Stimulated activated naive B cell treated with anti-CD40 and anti-IgM and Interleukin-4, amounts not matched to agents 10 μg/mL and 1 μg/mL and 100 μg/mL, for 72 hours (primary cell): ENCODE measurements around the gene SCAF4.

Source experiments
- ATAC-seq, 2 donors: fragments of 150-1000 bp; cut with Tn5 transposase; replicated peaks; 2 replicates each; pipeline ENCODE4 v1.10.0; 2021; ENCODE audit warnings: moderate library complexity in 1 of 2
- DNase-seq: peaks from one replicate; pipeline ENCODE4 v3.0.0; 2021
- H3K27ac Mint-ChIP-seq: one replicate; pipeline ENCODE4 v1.8.0; 2022; ENCODE audit warnings: mild to moderate bottlenecking, mixed read lengths
- H3K27me3 Mint-ChIP-seq, 2 donors: one replicate each; pipeline ENCODE4 v1.8.0; 2022; ENCODE audit warnings: mixed read lengths in 2 of 2
- H3K36me3 Mint-ChIP-seq, 2 donors: one replicate each; pipeline ENCODE4 v1.8.0; 2022; ENCODE audit warnings: mixed read lengths in 2 of 2, mild to moderate bottlenecking in 1 of 2
- H3K4me1 Mint-ChIP-seq, 2 donors: one replicate each; pipeline ENCODE4 v1.8.0; 2022; ENCODE audit warnings: mixed read lengths in 2 of 2, mild to moderate bottlenecking in 1 of 2
- H3K4me3 Mint-ChIP-seq, 2 donors: one replicate each; pipeline ENCODE4 v1.8.0; 2022; ENCODE audit warnings: mild to moderate bottlenecking in 2 of 2, mixed read lengths in 2 of 2, moderate library complexity in 1 of 2
- H3K9me3 Mint-ChIP-seq, 2 donors: one replicate each; pipeline ENCODE4 v1.8.0; 2022; ENCODE audit warnings: mixed read lengths in 2 of 2, mild to moderate bottlenecking in 1 of 2

The SCAF4 gene

GRCh38 chr21:31713115-31713514, 18.8 kb downstream of the SCAF4 start:
- H3K9me3 Mint-ChIP-seq = no peaks in the 10 kb centered on the region
- H3K27me3 Mint-ChIP-seq = no peaks in the 10 kb centered on the region
- DNase-seq (no peak), ATAC-seq (no peak)
- peaks cover 2 to 13% of the 10 kb centered on the region in 2 donors for H3K36me3 Mint-ChIP-seq
- H3K4me3 Mint-ChIP-seq = no peak overlapping the region
- H3K4me1 Mint-ChIP-seq = peaks cover 39 to 84% of the 10 kb centered on the region in 2 donors
- no peak overlapping the region for H3K27ac Mint-ChIP-seq

GRCh38 chr21:31711745-31712285, 20.1 kb downstream of the SCAF4 start:
- H3K36me3 Mint-ChIP-seq = peaks cover 4 to 12% of the 10 kb centered on the region in 2 donors
- ATAC-seq (no peak), DNase-seq (no peak)
- no peaks in the 10 kb centered on the region for H3K9me3 Mint-ChIP-seq
- no peaks in the 10 kb centered on the region for H3K27me3 Mint-ChIP-seq
- H3K27ac Mint-ChIP-seq = no peak overlapping the region
- peaks cover 41 to 90% of the 10 kb centered on the region in 2 donors for H3K4me1 Mint-ChIP-seq
- no peak overlapping the region for H3K4me3 Mint-ChIP-seq

- peaks cover 4 to 15% of the 10 kb centered on the region in 2 donors for H3K36me3 Mint-ChIP-seq
- ATAC-seq = no peak
- H3K27ac Mint-ChIP-seq = no peak overlapping the region
- H3K4me1 Mint-ChIP-seq = peaks cover 40 to 90% of the 10 kb centered on the region in 2 donors
- H3K9me3 Mint-ChIP-seq = no peaks in the 10 kb centered on the region
- H3K27me3 Mint-ChIP-seq = no peaks in the 10 kb centered on the region
- no peak for DNase-seq
- no peak overlapping the region for H3K4me3 Mint-ChIP-seq
Observed at GRCh38 chr21:31711326-31711725, 20.6 kb downstream of the SCAF4 start.

DNA sequence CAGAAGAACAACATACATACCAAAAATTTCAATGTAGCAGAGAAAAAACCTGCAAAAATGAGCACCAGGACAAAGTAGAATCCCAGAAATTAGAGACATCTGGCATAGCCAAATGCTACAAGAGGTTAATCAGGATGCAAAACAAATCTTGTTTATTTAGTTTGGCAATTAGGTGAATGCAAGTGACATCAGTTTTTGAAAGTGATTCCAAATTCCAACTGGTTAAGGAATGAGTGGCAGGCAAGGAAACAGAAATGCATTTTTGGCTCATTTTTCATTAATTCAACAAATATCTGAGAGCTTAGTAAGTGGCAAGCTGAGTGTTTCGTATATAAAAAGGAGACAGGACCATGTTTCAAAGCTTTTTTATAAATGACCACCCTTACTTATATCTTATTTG, 21.3 kb downstream of the SCAF4 start:
- H3K27ac Mint-ChIP-seq = peak overlapping the region; percentile 43
- H3K4me3 Mint-ChIP-seq = no peak overlapping the region

GRCh38 chr21:31708541-31708940, 23.4 kb downstream of the SCAF4 start:
- Mint-ChIP-seq H3K9me3 (no peaks in the 10 kb centered on the region), H3K36me3 (peaks cover 9 to 22% of the 10 kb centered on the region in 2 donors), H3K27me3 (no peaks in the 10 kb centered on the region), H3K4me3 (no peak overlapping the region), H3K4me1 (peaks cover 31 to 74% of the 10 kb centered on the region in 2 donors), H3K27ac (peak overlapping the region; percentile 33)
- DNase-seq = no peak
- no peak for ATAC-seq

More for the DNA sequence above, 21.3 kb downstream of the SCAF4 start:
- DNase-seq (no peak), ATAC-seq (no peak)
- H3K27me3 Mint-ChIP-seq = no peaks in the 10 kb centered on the region
- H3K4me1 Mint-ChIP-seq = peaks cover 41 to 85% of the 10 kb centered on the region in 2 donors
- H3K36me3 Mint-ChIP-seq = peaks cover 4 to 15% of the 10 kb centered on the region in 2 donors
- no peaks in the 10 kb centered on the region for H3K9me3 Mint-ChIP-seq

DNA sequence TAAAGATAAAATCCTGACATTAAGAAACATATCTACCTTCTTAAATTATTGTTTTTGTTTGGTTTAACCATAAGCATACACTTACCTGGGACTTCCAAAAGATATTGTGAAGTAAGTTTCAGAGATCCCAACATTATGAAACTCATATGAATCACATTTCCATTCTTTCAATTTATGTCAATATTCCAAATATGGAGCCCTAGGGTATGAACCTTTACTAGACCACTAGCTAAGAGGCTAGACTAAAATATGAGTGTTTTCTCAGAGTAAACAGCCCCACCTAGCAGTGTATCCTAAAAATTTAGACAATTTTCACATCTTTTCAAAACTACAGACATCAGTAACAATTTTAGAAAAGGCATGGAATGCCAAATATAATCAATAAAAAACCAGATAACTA, 24.4 kb downstream of the SCAF4 start:
- no peak for DNase-seq
- peaks cover 9 to 26% of the 10 kb centered on the region in 2 donors for H3K36me3 Mint-ChIP-seq
- no peak for ATAC-seq
- H3K27me3 Mint-ChIP-seq = no peaks in the 10 kb centered on the region
- H3K27ac Mint-ChIP-seq = no peak overlapping the region
- peaks cover 31 to 64% of the 10 kb centered on the region in 2 donors for H3K4me1 Mint-ChIP-seq
- no peaks in the 10 kb centered on the region for H3K9me3 Mint-ChIP-seq
- no peak overlapping the region for H3K4me3 Mint-ChIP-seq

GRCh38 chr21:31706562-31706961, 25.4 kb downstream of the SCAF4 start:
- Mint-ChIP-seq H3K27ac (no peak overlapping the region), H3K4me3 (no peak overlapping the region), H3K4me1 (peaks cover 28 to 64% of the 10 kb centered on the region in 2 donors), H3K9me3 (no peaks in the 10 kb centered on the region), H3K36me3 (peaks cover 10 to 28% of the 10 kb centered on the region in 2 donors), H3K27me3 (no peaks in the 10 kb centered on the region)
- DNase-seq (no peak), ATAC-seq (no peak)

DNA sequence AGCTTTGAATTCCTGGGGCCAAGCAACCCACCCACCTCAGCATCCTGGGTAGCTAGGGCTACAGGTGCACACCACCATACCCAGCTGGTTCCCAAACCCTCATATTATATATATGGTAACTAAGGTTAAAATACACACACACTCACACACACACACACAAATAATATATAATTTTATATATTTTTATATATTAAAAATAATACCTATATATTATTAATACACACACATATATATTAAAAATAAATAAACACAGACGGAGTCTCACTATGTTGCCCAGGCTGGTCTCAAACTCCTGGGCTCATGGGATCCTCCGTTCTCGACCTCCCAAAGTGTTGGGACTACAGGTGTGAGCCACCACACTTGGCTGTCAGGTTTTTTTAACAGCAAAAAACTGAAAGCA, 31.9 kb downstream of the SCAF4 start:
- Mint-ChIP-seq H3K36me3 (peaks cover 16 to 36% of the 10 kb centered on the region in 2 donors), H3K4me3 (no peak overlapping the region), H3K4me1 (peaks cover 3 to 19% of the 10 kb centered on the region in 2 donors), H3K27me3 (no peaks in the 10 kb centered on the region), H3K27ac (peak overlapping the region; percentile 56), H3K9me3 (no peaks in the 10 kb centered on the region)
- DNase-seq (no peak), ATAC-seq (no peak)

- H3K36me3 Mint-ChIP-seq = peaks cover 15 to 35% of the 10 kb centered on the region in 2 donors
Observed at GRCh38 chr21:31698461-31698860, 33.5 kb downstream of the SCAF4 start.

DNA sequence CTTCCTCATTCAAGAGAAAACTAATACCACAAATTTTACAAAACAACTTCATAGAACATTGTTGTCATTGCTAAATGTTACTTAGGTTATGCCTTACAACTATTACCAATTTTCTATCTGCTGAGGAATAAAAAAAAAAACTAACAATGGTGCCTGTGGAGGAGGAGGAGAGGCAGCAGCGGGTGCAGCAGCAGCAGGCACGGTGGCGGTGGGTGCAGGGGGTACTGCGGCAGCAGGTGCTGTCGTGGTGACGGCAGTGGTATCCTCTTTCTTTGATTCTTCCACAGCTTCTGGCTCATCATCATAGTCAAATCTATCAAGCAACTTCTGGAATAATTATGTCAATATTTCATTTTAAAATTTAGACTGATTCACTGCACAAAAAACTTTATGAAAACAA, 35.5 kb downstream of the SCAF4 start:
- Mint-ChIP-seq H3K36me3 (peaks cover 17 to 34% of the 10 kb centered on the region in 2 donors), H3K27me3 (no peaks in the 10 kb centered on the region), H3K4me3 (no peak overlapping the region), H3K9me3 (no peaks in the 10 kb centered on the region), H3K27ac (no peak overlapping the region), H3K4me1 (peaks cover 0 to 6% of the 10 kb centered on the region in 2 donors)
- no peak for ATAC-seq
- no peak for DNase-seq

More at GRCh38 chr21:31698461-31698860, 33.5 kb downstream of the SCAF4 start:
- no peaks in the 10 kb centered on the region for H3K27me3 Mint-ChIP-seq
- H3K9me3 Mint-ChIP-seq = no peaks in the 10 kb centered on the region
- peaks cover 1 to 15% of the 10 kb centered on the region in 2 donors for H3K4me1 Mint-ChIP-seq
- ATAC-seq = no peak
- H3K4me3 Mint-ChIP-seq = no peak overlapping the region
- H3K27ac Mint-ChIP-seq = no peak overlapping the region
- DNase-seq = no peak

GRCh38 chr21:31693222-31693621, 38.7 kb downstream of the SCAF4 start:
- no peak overlapping the region for H3K4me3 Mint-ChIP-seq
- no peaks in the 10 kb centered on the region for H3K9me3 Mint-ChIP-seq
- ATAC-seq (no peak), DNase-seq (no peak)
- peaks cover 19 to 42% of the 10 kb centered on the region in 2 donors for H3K36me3 Mint-ChIP-seq
- no peaks in the 10 kb centered on the region for H3K27me3 Mint-ChIP-seq
- no peaks in the 10 kb centered on the region for H3K4me1 Mint-ChIP-seq
- H3K27ac Mint-ChIP-seq = no peak overlapping the region

DNA sequence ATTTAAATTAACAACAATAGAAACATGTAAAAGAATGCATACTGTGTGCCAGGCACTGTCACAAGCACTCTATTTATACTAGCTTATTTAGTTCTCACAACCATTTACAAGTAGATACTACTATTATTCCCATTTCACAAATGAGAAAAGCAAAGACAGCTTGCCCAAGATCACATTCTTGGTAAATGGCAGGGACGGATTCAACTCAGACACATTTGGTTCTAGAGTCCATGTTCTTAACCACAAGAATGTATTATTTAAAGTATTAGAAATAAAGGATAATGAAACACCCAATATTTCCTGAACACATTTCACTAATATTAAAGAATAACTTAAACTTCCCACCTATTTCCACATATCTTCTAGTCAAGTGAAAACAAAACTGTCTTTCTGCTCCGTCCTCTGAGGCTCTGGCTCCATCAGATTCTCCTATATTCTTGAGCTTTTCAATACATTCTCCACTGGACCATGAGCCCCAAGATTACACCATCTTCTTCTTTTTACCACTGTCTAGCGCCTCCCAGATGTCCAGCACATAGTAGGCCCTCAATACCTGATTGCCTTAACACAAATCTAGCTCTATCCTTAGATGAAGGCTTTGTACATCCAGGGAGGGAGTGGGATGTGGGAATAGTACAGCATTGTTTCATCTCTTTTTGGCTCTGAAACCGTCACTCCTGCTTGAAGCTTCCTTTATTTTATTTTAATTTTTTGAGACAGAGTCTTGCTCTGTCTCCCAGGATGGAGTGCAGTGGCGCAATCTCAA, 43.1 kb downstream of the SCAF4 start:
- H3K27ac Mint-ChIP-seq = peak overlapping the region; percentile 44
- DNase-seq = no peak

GRCh38 chr21:31687108-31687507, 44.8 kb downstream of the SCAF4 start:
- DNase-seq = no peak
- ATAC-seq = no peak
- Mint-ChIP-seq H3K36me3 (peaks cover 27 to 47% of the 10 kb centered on the region in 2 donors), H3K27ac (peak overlapping the region; percentile 9), H3K4me1 (no peaks in the 10 kb centered on the region), H3K9me3 (no peaks in the 10 kb centered on the region), H3K4me3 (no peak overlapping the region), H3K27me3 (no peaks in the 10 kb centered on the region)

More for the DNA sequence above, 43.1 kb downstream of the SCAF4 start:
- H3K36me3 Mint-ChIP-seq = peaks cover 25 to 48% of the 10 kb centered on the region in 2 donors
- H3K27me3 Mint-ChIP-seq = no peaks in the 10 kb centered on the region
- no peaks in the 10 kb centered on the region for H3K4me1 Mint-ChIP-seq
- no peaks in the 10 kb centered on the region for H3K9me3 Mint-ChIP-seq
- H3K4me3 Mint-ChIP-seq = no peak overlapping the region
- no peak for ATAC-seq

GRCh38 chr21:31686272-31686915, 45.5 kb downstream of the SCAF4 start:
- DNase-seq (no peak), ATAC-seq (no peak)
- no peaks in the 10 kb centered on the region for H3K4me1 Mint-ChIP-seq
- no peaks in the 10 kb centered on the region for H3K9me3 Mint-ChIP-seq
- H3K4me3 Mint-ChIP-seq = no peak overlapping the region
- no peaks in the 10 kb centered on the region for H3K27me3 Mint-ChIP-seq
- H3K27ac Mint-ChIP-seq = peak overlapping the region; percentile 9
- peaks cover 30 to 53% of the 10 kb centered on the region in 2 donors for H3K36me3 Mint-ChIP-seq
